ENCODE results near the gene CCDC86. TPM values are rescaled to one million over a fixed set of nuclear protein-coding genes. Genes with fewer than 3 reads are reported as not detected.

CCDC86 gene
- total RNA-seq, 1 donor from 2014 or later, result 9.8 TPM

DNA sequence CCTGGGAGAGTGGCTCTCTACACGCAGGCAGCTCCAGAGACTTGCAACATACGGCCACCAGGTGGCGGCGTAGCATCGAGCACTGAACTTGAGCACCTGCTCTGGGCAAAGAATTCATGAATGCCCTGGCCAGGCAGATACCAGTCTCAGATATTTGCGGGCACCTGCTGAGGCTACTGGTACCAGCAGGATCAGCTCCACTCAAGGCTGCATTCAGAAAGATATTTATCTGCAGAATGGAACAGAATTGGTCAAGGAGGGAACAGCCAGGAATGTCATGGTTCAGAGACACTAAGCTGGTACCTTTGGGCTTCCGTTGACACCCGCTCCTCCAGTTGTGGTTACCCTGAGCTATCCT lies 10.8 kb upstream of the CCDC86 start:
- DNase-seq, result peak; percentile 49

DNA sequence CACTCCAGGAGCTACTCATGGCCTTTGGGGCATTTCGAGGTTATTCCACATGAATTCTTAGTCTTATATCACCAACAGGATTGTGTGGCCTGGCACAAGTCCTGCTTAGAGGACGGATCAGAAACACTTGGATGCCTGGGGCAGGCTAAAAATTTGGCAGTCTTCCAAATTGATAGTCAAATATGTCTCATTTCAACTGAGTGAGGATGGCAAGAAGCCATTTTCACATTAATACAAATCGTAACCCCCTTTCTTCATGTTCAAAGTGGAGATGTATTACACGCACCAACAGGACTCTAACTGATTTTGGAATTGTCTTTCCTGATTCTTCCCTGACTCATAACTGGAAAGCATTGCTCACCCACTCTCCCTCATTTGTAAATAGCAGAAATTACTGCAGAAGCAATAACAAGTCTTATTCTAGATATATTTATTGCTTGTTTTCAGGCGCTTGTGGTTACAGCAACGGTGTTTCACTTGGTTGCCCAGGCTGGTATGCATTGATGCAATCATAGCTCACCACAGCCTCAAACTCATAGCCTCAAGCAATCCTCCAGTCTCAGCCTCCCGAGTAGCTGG lies 10.3 kb upstream of the CCDC86 start:
- no peak for DNase-seq

- DNase-seq, result no peak
Measured at GRCh38 chr11:60834742-60835533, 7.0 kb upstream of the CCDC86 start.

- no peak for DNase-seq
Measured at GRCh38 chr11:60835534-60835846, 6.4 kb upstream of the CCDC86 start.

GRCh38 chr11:60836866-60837515 lies 4.9 kb upstream of the CCDC86 start:
- no peak for DNase-seq

GRCh38 chr11:60838132-60838531 lies 3.8 kb upstream of the CCDC86 start:
- no peak for DNase-seq

GRCh38 chr11:60840470-60841430 lies 1.2 kb upstream of the CCDC86 start:
- DNase-seq, result peak; percentile 51

DNA sequence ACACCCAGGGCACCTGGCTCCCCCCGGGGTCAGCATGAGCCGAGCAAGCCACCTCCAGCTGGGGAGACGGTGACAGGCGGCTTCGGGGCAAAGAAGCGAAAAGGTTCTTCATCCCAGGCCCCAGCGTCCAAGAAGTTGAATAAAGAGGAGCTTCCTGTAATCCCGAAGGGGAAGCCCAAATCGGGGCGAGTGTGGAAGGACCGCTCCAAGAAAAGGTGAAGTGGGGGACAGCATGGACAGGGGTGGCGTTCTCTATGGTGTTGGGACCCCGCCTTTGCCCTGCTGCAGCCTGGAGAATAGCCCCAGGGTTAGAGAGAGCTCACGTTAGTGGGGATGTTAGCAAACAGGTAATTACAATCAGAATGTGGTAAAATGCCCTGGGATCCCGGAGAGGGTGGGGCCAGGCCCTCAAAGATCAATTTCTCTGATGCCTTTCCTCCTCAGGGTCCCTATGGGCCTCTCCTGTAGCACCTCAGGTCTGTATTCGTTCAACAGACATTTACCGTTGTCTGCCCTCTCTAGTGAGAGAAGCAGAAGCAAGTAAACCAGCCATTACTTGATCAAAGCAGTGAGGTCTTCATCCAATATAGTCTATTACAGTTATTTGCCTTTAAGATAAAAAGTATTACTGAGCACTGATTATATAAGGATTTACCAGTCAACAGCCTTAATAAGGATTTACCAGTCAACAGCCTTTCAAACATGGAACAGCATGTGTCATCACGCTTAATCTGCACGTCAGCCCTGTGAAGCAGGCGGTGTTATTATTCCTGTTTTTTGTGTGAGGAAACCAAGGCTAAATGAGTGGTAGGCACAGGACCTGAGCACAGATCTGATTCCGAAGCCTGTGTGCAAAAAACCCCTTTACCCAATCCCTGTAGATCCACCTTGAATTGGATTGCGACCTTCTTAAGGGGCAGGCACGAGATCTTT lies 1.0 kb downstream of the CCDC86 start:
- no peak for DNase-seq

- no peak for DNase-seq
Measured at GRCh38 chr11:60844045-60844869, 2.3 kb downstream of the CCDC86 start.

- DNase-seq, result no peak
Measured at GRCh38 chr11:60844870-60845221, 2.9 kb downstream of the CCDC86 start.

GRCh38 chr11:60845338-60845737 lies 3.4 kb downstream of the CCDC86 start:
- DNase-seq, result no peak

DNA sequence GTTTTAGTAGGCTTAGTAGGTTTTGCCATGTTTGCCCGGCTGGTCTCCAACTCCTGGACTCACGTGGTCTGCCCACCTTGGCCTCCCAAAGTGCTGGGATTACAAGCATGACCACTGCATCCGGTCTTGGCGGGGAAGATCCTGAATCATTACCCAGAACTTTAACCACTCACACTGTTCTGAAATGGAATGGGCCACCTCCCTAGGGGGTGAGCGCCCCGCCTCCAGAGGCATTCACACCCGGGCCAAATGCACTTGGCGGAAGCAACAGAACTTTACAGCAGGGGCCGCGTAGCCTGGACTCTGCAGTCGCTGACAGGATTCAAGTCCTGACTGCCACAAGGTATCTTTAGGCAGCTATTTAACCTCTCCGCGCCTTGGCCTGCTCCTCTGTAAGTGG lies 5.4 kb downstream of the CCDC86 start:
- no peak for DNase-seq

DNA sequence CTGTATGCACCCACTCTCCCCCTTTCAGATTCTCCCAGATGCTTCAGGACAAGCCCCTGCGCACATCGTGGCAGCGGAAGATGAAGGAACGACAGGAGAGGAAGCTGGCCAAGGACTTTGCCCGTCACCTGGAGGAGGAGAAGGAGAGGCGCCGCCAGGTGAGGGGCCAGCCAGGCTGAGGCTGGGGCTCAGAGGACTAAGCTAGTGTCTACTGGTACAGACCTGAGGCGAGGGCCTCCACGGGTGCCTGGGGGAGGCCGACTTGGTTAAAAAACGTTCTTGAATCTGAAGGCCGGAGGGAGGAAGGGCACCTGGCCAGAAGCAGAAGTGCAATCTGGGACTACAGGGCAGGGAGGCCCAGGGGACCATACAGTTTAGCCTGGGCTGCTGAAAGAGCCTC lies 6.0 kb downstream of the CCDC86 start:
- no peak for DNase-seq

GRCh38 chr11:60848714-60849151 lies 6.8 kb downstream of the CCDC86 start:
- DNase-seq, result no peak

GRCh38 chr11:60849641-60850520 lies 8.0 kb downstream of the CCDC86 start:
- DNase-seq, result no peak

GRCh38 chr11:60851327-60852104 lies 9.6 kb downstream of the CCDC86 start:
- no peak for DNase-seq

- DNase-seq, result no peak
Measured at GRCh38 chr11:60852117-60852981, 10.4 kb downstream of the CCDC86 start.

All from skin of body (tissue), 2 donors.